Spinal cord (tissue), 10 donors: ENCODE data around the gene PIWIL1. TPM values are rescaled to one million over a fixed set of nuclear protein-coding genes. Genes with fewer than 3 reads are reported as not detected.

Experiments used
- DNase-seq, 6 donors: peaks; one replicate each; pipeline versions ENCODE4 v3.0.0 to v3.0.0-alpha.2; 2013 to 2015; ENCODE audit warnings: low spot score in 6 of 6, low read depth in 4 of 6
- H3K27ac ChIP-seq: one replicate; pipeline ENCODE4 v1.5.1; 2013; ENCODE audit warnings: low read depth, low read length, control low read depth
- H3K27me3 ChIP-seq: one replicate; pipeline ENCODE4 v1.6.1; 2013; ENCODE audit warnings: low read length; ENCODE audit not compliant: control insufficient read depth, insufficient read depth
- H3K36me3 ChIP-seq: one replicate; pipeline ENCODE4 v1.6.1; 2013; ENCODE audit warnings: low read length; ENCODE audit not compliant: control insufficient read depth, insufficient read depth
- H3K4me1 ChIP-seq: one replicate; pipeline ENCODE4 v1.6.1; 2013; ENCODE audit warnings: low read length; ENCODE audit not compliant: control insufficient read depth, insufficient read depth
- H3K4me3 ChIP-seq: one replicate; pipeline ENCODE4 v1.5.1; 2013; ENCODE audit warnings: low read depth, low read length, control low read depth
- H3K9me3 ChIP-seq: one replicate; pipeline ENCODE4 v1.6.1; 2013; ENCODE audit warnings: low read length; ENCODE audit not compliant: control insufficient read depth, insufficient read depth
- WGBS: methylation state at CpG from one replicate; pipeline ENCODE4 v1.1.5; 2013; ENCODE audit warnings: missing lambda C conversion rate; ENCODE audit not compliant: insufficient coverage; 5-methylcytosine and 5-hydroxymethylcytosine counted together
- polyA plus RNA-seq, 2 donors: library from polyadenylated mRNA; unstranded; fragments of 120-200 nt; gene quantifications; one replicate each; pipeline ENCODE4 v1.2.1, GENCODE V29; 2013; ENCODE audit not compliant: insufficient read length in 2 of 2
- total RNA-seq, 2 donors: library from RNA; depleted of rRNA in 1 of 2; stranded (reverse); fragments of 120-200 nt in 1 of 2; fragments of >200 nt in 1 of 2; gene quantifications; one replicate each; pipeline versions ENCODE4 v1.2.3 to v1.2.4, GENCODE V29; 2013 to 2014
- donor health status: healthy.

PIWIL1 gene
- total and polyA plus RNA-seq, 4 donors = 0.17 to 1.3 (median 0.44) TPM

DNA sequence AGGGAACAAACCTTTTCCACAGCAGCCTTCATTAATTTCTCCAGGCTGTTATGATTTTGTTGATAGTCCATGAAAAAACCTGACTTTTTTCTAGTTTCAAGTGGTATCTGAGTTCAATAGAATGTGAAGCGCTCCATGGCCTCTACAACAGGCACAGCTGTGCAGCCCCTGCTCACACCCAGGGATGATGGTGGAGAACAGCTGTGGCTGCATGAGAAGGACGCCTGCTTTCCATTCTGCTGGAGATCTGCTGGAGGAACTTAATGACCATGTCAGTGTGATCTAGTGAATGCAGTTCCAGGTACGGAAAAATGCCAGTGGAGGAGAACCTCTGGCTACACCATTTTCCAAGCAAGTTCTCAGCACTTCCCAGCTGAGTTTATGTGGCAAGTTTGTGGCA is 80.6 kb downstream of the PIWIL1 start:
- DNase-seq = no peak
- Histone ChIP-seq H3K4me1 (no peaks in the 10 kb centered on the region), H3K4me3 (no peak overlapping the region), H3K27ac (no peak overlapping the region), H3K9me3 (no peaks in the 10 kb centered on the region), H3K36me3 (peaks cover 27% of the 10 kb centered on the region), H3K27me3 (no peaks in the 10 kb centered on the region)
- WGBS = 60% methylated on average over 3 of the region's 3 CpGs

DNA sequence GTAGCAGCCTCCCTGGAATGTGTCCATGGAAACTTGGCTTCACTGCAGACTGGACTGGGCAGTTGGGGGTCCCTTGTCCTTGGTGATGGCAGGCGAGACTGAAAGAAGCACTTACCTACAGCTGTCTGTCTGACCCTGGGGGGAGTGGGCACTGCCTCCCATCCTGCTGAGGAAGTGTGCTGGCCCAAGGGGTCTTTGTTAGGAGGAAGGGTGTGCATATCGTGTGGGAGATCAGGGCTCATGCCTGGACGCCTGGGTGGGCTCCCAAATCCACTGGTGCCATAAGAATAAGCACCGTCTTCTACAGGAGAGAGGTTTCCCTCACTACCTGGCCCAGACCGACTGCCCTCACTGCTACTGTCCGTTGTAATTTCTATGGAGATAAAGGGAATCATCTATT is 81.4 kb downstream of the PIWIL1 start:
- no peak for DNase-seq
- WGBS = 75% methylated on average over 2 of the region's 6 CpGs
- Histone ChIP-seq H3K4me3 (no peak overlapping the region), H3K4me1 (peaks cover 3% of the 10 kb centered on the region), H3K27ac (no peak overlapping the region), H3K9me3 (no peaks in the 10 kb centered on the region), H3K27me3 (no peaks in the 10 kb centered on the region), H3K36me3 (peaks cover 23% of the 10 kb centered on the region)

DNA sequence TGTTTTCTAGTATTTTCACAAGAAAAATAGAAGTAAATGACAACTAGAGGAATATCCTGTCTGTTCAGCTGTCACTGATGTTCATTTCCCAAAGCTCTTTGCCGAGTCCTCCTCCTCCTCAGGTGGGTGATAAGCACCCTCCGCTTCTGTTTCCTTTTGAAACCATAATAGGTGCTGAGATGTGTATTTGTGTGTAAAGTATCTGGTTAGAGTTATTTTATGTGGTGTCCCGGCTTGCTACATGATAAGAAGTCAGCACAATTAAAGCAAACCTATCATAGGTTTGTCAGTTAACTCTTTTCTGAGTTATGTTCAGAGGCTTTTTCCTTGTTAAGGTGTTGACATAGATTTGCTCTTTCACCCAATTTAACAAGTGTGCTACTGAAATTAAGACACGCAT is 82.4 kb downstream of the PIWIL1 start:
- no CpG with 5 or more reads among the region's 4 CpGs for WGBS
- DNase-seq = no peak

DNA sequence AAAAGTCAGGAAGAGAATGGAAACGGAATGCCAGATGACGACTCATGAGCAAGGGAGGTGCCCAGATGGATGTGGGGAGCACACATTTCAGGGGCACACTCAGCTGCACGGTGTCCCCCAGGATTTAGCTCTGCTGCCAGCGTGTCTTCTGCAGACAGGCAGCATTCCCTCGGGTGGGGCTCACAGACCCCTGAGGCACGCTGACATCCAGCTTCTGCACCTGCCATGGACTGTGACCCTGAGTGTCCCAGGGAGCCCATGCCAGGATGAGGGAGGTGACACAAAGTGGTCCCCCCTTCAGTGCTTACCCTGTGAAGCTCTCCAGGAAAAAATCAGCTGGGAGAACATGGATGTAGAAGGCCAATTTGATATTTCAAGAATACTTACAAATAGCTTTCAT is 84.2 kb downstream of the PIWIL1 start:
- H3K27me3 ChIP-seq = no peaks in the 10 kb centered on the region
- WGBS = 68% methylated on average over 6 of the region's 6 CpGs
- H3K9me3 ChIP-seq = no peaks in the 10 kb centered on the region
- no peak overlapping the region for H3K4me3 ChIP-seq
- H3K36me3 ChIP-seq = peaks cover 44% of the 10 kb centered on the region
- no peak overlapping the region for H3K27ac ChIP-seq
- DNase-seq = no peak
- peaks cover 9% of the 10 kb centered on the region for H3K4me1 ChIP-seq

More for the DNA sequence above, 82.4 kb downstream of the PIWIL1 start:
- H3K27ac ChIP-seq = no peak overlapping the region
- no peaks in the 10 kb centered on the region for H3K9me3 ChIP-seq
- H3K4me3 ChIP-seq = no peak overlapping the region
- no peaks in the 10 kb centered on the region for H3K27me3 ChIP-seq
- H3K4me1 ChIP-seq = peaks cover 3% of the 10 kb centered on the region
- H3K36me3 ChIP-seq = peaks cover 29% of the 10 kb centered on the region

Other genes starting within 250 kb of the PIWIL1 start
- 1 to 10 TPM; 3.7 to 9.9 TPM for gene FZD10, start 175.4 kb upstream of the PIWIL1 start, total RNA-seq
- gene FZD10, start 175.4 kb upstream of the PIWIL1 start, polyA plus RNA-seq = 1 to 10 TPM; 7.9 to 9.2 TPM